Activated CD8-positive, alpha-beta T cell treated with anti-CD3 and anti-CD28 coated beads, Interleukin-2, amount 10 ng/mL, durations not matched to agents 7 days and 5 days (primary cell): ENCODE results near the gene PREPL. TPM values are rescaled to one million over a fixed set of nuclear protein-coding genes. Genes with fewer than 3 reads are reported as not detected.
"Not testable (repeated sequence)": the region's sequence is repeated elsewhere in the genome, so short reads cannot be mapped to it uniquely, and the experiment has no call there.

Experiments used
- ATAC-seq: fragments of 150-1000 bp; cut with Tn5 transposase; one replicate; pipeline ENCODE4 v1.10.0; 2021; ENCODE audit warnings: moderate library complexity
- CTCF ChIA-PET: fragments of 350-600 bp; sonication (Branson Sonifier 250); formaldehyde crosslinking; loops from one replicate; lab custom pipeline; 2021; ENCODE audit warnings: antibody characterized with exemption; lab: Charles Lee
- POLR2A ChIA-PET: fragments of 350-600 bp; sonication (Branson Sonifier 250); formaldehyde crosslinking; loops from one replicate; lab custom pipeline; 2021; ENCODE audit warnings: antibody characterized with exemption; lab: Charles Lee
- DNase-seq: peaks from one replicate; pipeline ENCODE4 v3.0.0-alpha.2; 2020
- H3K27ac Mint-ChIP-seq: one replicate; pipeline ENCODE4 v1.8.0; 2021; ENCODE audit warnings: mild to moderate bottlenecking, mixed read lengths
- H3K27me3 Mint-ChIP-seq: one replicate; pipeline ENCODE4 v1.8.0; 2021; ENCODE audit warnings: low read depth, mixed read lengths
- H3K36me3 Mint-ChIP-seq: one replicate; pipeline ENCODE4 v1.8.0; 2021; ENCODE audit warnings: low read depth, mixed read lengths
- H3K4me1 Mint-ChIP-seq: one replicate; pipeline ENCODE4 v1.8.0; 2021; ENCODE audit warnings: low read depth, mixed read lengths
- H3K4me3 Mint-ChIP-seq: one replicate; pipeline ENCODE4 v1.8.0; 2021; ENCODE audit warnings: mild to moderate bottlenecking, mixed read lengths
- H3K9me3 Mint-ChIP-seq: one replicate; pipeline ENCODE4 v1.8.0; 2022; ENCODE audit warnings: mixed read lengths; ENCODE audit not compliant: insufficient read depth
- total RNA-seq, 2 experiments: library from RNA; stranded (reverse); gene quantifications; one replicate each; pipeline ENCODE4 v1.2.3, GENCODE V29; 2021

The PREPL gene
- total RNA-seq: 10 to 100 TPM; 19.5 to 21.0 TPM

- ChIA-PET CTCF (interaction anchor here (0.7 to 1.8 kb wide), 7 partner anchors 10 to 593 kb away, joined by 3 to 6 read pairs (median 4); no protein-coding TSS in a partner anchor), POLR2A (interaction anchor here (0.6 to 2.2 kb wide), 13 partner anchors 8 to 366 kb away, joined by 3 to 10 read pairs (median 4); partner anchors contain the start of genes LRPPRC and PPM1B)
- no peaks in the 10 kb centered on the region for H3K9me3 Mint-ChIP-seq
- no peaks in the 10 kb centered on the region for H3K36me3 Mint-ChIP-seq
- DNase-seq (peak; percentile 98), ATAC-seq (peak; percentile 86)
- peaks cover 32% of the 10 kb centered on the region for H3K4me1 Mint-ChIP-seq
- H3K4me3 Mint-ChIP-seq: peak within 1 kb of the TSS; percentile 91
- peak within 1 kb of the TSS; percentile 100 for H3K27ac Mint-ChIP-seq
- H3K27me3 Mint-ChIP-seq: no peaks in the 10 kb centered on the region
Measured at GRCh38 chr2:44361330-44362206, at the start of gene PREPL, which contains the start of gene CAMKMT. Gene PREPL, minus strand, starts transcription at chr2:44361494. Its CDS starts 15,152 bp downstream, at chr2:44346342. Gene CAMKMT, plus strand, starts transcription at chr2:44361947.

- DNase-seq: no peak
- CTCF ChIA-PET: no interaction called here
- Mint-ChIP-seq H3K4me1 (peaks cover 4% of the 10 kb centered on the region), H3K36me3 (peaks cover under 1% of the 10 kb centered on the region), H3K27ac (no peak overlapping the region), H3K27me3 (no peaks in the 10 kb centered on the region), H3K9me3 (no peaks in the 10 kb centered on the region), H3K4me3 (no peak overlapping the region)
- no peak for ATAC-seq
- POLR2A ChIA-PET: no interaction called here
Measured at GRCh38 chr2:44398243-44398897, 37.1 kb upstream of the PREPL start.

GRCh38 chr2:44397447-44398175, 36.3 kb upstream of the PREPL start:
- CTCF ChIA-PET: interaction anchor here (4.1 kb wide), 1 partner anchor 82 kb away, joined by 16 read pairs; no protein-coding TSS in a partner anchor

GRCh38 chr2:44392338-44392943, 31.1 kb upstream of the PREPL start:
- no peaks in the 10 kb centered on the region for H3K27me3 Mint-ChIP-seq
- no peak overlapping the region for H3K4me3 Mint-ChIP-seq
- ATAC-seq (no peak), DNase-seq (peak; percentile 61)
- no peaks in the 10 kb centered on the region for H3K36me3 Mint-ChIP-seq
- no peak overlapping the region for H3K27ac Mint-ChIP-seq
- H3K4me1 Mint-ChIP-seq: no peaks in the 10 kb centered on the region
- POLR2A ChIA-PET: interaction anchor here (0.6 kb wide), 1 partner anchor 134 kb away, joined by 3 read pairs; no protein-coding TSS in a partner anchor
- H3K9me3 Mint-ChIP-seq: no peaks in the 10 kb centered on the region
- CTCF ChIA-PET: interaction anchor here (0.6 to 4.7 kb wide), 13 partner anchors 11 to 563 kb away, joined by 3 to 40 read pairs (median 3); no protein-coding TSS in a partner anchor

More at GRCh38 chr2:44397447-44398175, 36.3 kb upstream of the PREPL start:
- no peaks in the 10 kb centered on the region for H3K9me3 Mint-ChIP-seq
- ATAC-seq: no peak
- POLR2A ChIA-PET: no interaction called here
- no peak overlapping the region for H3K27ac Mint-ChIP-seq
- no peaks in the 10 kb centered on the region for H3K36me3 Mint-ChIP-seq
- H3K4me1 Mint-ChIP-seq: peaks cover 4% of the 10 kb centered on the region
- H3K4me3 Mint-ChIP-seq: no peak overlapping the region
- H3K27me3 Mint-ChIP-seq: no peaks in the 10 kb centered on the region
- DNase-seq: no peak

- CTCF ChIA-PET: interaction anchor here (0.7 to 2.1 kb wide), 7 partner anchors 22 to 591 kb away, joined by 3 to 9 read pairs (median 4); no protein-coding TSS in a partner anchor
- Mint-ChIP-seq H3K27ac (no peak overlapping the region), H3K9me3 (no peaks in the 10 kb centered on the region), H3K4me1 (no peaks in the 10 kb centered on the region), H3K27me3 (no peaks in the 10 kb centered on the region), H3K36me3 (peaks cover 4% of the 10 kb centered on the region), H3K4me3 (no peak overlapping the region)
- ATAC-seq (no peak), DNase-seq (no peak)
- POLR2A ChIA-PET: no interaction called here
Measured at GRCh38 chr2:44389895-44390294, 28.6 kb upstream of the PREPL start.

- POLR2A ChIA-PET: no interaction called here
- Mint-ChIP-seq H3K9me3 (peaks cover 7% of the 10 kb centered on the region), H3K27ac (no peak overlapping the region), H3K4me3 (no peak overlapping the region), H3K36me3 (peaks cover 11% of the 10 kb centered on the region), H3K27me3 (no peaks in the 10 kb centered on the region), H3K4me1 (no peaks in the 10 kb centered on the region)
- DNase-seq (no peak), ATAC-seq (no peak)
- CTCF ChIA-PET: interaction anchor here (1.8 to 1.9 kb wide), 2 partner anchors 26 to 305 kb away, joined by 4 to 6 read pairs; no protein-coding TSS in a partner anchor
Measured at GRCh38 chr2:44388877-44389276, 27.6 kb upstream of the PREPL start.

GRCh38 chr2:44385226-44385625, 23.9 kb upstream of the PREPL start:
- ATAC-seq, DNase-seq, H3K4me3 Mint-ChIP-seq, H3K27ac Mint-ChIP-seq, CTCF ChIA-PET, H3K27me3 Mint-ChIP-seq, H3K4me1 Mint-ChIP-seq, POLR2A ChIA-PET, H3K9me3 Mint-ChIP-seq: not testable (repeated sequence)
- peaks cover 19% of the 10 kb centered on the region for H3K36me3 Mint-ChIP-seq

- H3K4me3 Mint-ChIP-seq: no peak overlapping the region
- DNase-seq (no peak), ATAC-seq (no peak)
- no peaks in the 10 kb centered on the region for H3K9me3 Mint-ChIP-seq
- H3K27me3 Mint-ChIP-seq: no peaks in the 10 kb centered on the region
- no peaks in the 10 kb centered on the region for H3K4me1 Mint-ChIP-seq
- POLR2A ChIA-PET: no interaction called here
- H3K36me3 Mint-ChIP-seq: peaks cover 4% of the 10 kb centered on the region
- no peak overlapping the region for H3K27ac Mint-ChIP-seq
- CTCF ChIA-PET: interaction anchor here (0.8 to 1.7 kb wide), 4 partner anchors 8 to 102 kb away, joined by 3 read pairs; no protein-coding TSS in a partner anchor
Measured at GRCh38 chr2:44377486-44377885, 16.2 kb upstream of the PREPL start.

- H3K36me3 Mint-ChIP-seq: peaks cover 5% of the 10 kb centered on the region
- H3K9me3 Mint-ChIP-seq: no peaks in the 10 kb centered on the region
- no peaks in the 10 kb centered on the region for H3K27me3 Mint-ChIP-seq
- POLR2A ChIA-PET: no interaction called here
- CTCF ChIA-PET: interaction anchor here (1.5 kb wide), 1 partner anchor 10 kb away, joined by 4 read pairs; the partner anchor contains the start of gene CAMKMT
- H3K4me3 Mint-ChIP-seq: no peak overlapping the region
- DNase-seq (no peak), ATAC-seq (no peak)
- no peak overlapping the region for H3K27ac Mint-ChIP-seq
- peaks cover 2% of the 10 kb centered on the region for H3K4me1 Mint-ChIP-seq
Measured at GRCh38 chr2:44372246-44372645, 11.0 kb upstream of the PREPL start.

- POLR2A ChIA-PET: no interaction called here
- Mint-ChIP-seq H3K27me3 (no peaks in the 10 kb centered on the region), H3K27ac (no peak overlapping the region), H3K9me3 (no peaks in the 10 kb centered on the region), H3K4me1 (peaks cover 2% of the 10 kb centered on the region), H3K36me3 (peaks cover 5% of the 10 kb centered on the region), H3K4me3 (no peak overlapping the region)
- no peak for ATAC-seq
- DNase-seq: no peak
- CTCF ChIA-PET: interaction anchor here (1.5 kb wide), 1 partner anchor 9 kb away, joined by 4 read pairs; the partner anchor contains the start of gene CAMKMT
Measured at GRCh38 chr2:44371445-44371844, 10.2 kb upstream of the PREPL start.
